CD4-positive, alpha-beta T cell treated with Interleukin-1 beta for 1 hour (primary cell): ENCODE measurements around the gene WDR38.
A peak's percentile ranks its signal among the peaks of the same experiment; 100 is the strongest.

Source experiments
- DNase-seq, 2 donors: peaks; one replicate each; pipeline ENCODE4 v3.0.0-alpha.2; 2020 to 2022

The WDR38 gene

DNA sequence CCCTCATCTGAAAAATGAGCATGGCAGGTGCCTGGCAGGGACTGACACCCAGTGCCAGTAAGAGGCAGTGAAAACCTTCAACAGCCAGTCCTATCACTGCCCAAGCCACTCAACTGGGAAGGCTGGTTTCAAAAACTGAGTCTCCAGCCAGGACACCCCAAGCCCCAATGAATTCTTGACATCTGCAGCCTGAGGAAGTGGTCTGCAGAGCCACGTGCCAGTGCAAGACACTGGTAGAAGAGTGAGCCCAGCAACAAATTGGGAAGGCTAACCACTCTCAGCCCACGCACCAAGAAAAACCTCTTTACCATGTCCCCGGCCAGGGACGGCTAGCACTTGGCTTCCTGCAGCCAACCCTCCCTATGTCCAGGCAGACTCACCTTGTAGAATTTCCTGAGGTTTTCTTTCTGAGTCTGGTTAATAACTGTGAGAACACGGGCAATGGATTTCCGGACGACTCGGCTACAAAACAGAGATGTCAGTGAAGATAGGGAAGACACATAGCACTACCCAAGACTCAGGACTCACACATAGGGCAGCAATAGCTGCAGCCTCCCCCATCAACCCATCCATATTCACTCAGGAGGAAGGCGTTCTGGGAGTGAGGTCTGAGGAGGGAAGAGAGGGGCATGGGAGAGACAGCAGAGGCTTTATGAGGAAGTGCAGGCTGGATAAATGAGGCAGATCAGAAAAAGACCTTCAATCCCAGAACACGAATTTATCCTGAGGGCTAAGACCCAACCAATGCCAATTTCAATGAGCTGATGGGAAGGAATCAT is 6.7 kb downstream of the WDR38 start:
- no peak for DNase-seq

DNA sequence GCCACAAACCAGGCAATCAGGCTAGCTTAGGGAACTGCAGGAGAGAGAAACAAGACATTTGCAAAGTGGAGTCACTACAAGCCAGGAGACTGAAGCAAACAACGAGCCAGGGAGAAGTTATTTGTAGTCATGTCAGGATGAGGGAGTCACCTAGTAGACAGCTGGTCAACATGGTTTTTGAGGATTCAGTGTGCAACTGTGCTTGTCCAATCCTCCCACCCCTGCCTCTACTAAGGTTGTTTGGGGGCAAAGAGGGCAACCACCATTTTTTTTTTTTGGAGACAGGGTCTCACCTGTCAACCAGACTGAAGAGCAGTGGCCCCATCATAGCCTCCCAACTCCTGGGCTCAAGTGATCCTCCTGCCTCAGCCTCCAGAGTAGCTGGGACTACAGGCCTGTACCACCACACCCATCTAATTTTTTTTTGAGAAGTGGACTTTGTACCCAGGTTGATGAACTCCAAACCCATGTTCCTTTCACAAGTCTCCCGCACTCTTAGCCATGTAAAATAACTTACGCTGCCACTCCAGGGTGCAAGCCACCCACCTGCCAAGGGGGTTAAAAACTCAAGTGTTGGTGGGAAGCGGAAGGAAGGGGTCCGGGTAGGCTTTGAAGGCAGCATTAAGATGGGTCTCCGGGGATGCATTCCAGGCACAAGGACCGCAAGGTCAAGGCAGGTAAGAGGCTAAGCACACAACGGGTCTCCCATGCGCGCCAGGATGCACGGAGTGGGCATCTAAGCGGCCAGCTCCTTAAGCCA is 7.5 kb downstream of the WDR38 start:
- no peak for DNase-seq

DNA sequence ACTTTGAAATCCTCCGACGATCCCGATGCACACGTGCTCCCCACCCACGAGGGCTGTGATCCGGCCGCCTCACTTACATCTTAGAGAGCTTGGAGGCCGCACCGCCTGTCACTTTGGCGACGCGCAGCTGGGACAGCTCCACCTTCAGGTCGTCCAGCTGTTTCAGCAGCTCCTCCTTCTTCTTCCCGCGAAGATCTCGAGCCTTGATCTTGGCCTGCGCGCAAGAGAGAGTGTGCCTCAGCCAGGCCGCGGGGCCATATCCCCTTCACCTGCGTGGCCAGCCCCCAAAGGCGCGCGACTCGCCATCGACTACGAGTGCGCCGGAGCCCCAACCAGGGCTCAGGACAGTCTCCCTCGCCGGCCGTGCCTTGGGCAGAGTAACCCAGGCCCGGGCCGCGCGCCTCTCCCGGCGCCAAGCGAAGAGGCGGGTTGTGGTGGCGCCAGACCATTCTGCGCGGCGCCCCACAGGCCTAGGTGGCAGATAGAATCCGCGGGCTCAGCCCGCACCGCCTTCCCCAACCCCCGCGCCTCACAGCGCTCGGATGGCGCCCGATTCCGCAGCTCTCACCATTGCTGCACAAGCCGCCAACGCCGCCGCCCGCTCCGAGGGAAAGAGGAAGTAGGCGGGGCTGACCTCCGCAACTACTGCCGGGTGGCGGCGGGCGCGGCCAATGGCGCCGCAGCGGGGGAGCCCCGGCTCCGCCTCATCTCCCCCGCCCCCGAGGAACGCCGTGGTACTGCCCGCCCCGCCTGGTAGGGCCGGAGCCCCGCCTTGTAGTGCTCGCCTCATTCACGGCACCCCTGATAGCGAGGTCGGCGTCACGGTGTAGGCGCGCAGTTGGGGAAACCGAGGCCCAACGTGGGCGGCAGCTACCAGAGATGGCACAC is 8.3 kb downstream of the WDR38 start, which contains the start of the genes ARPC5L and RPL35:
TSS of gene ARPC5L (plus strand) at position 789 of the 888 bp plus-strand sequence. CDS start 7,161 bp downstream, outside the sequence.
TSS of gene RPL35 (minus strand) at position 616 of the 888 bp plus-strand sequence. CDS start at position 571, 45 bp downstream.
- DNase-seq: peak; percentile 94 to 95

DNA sequence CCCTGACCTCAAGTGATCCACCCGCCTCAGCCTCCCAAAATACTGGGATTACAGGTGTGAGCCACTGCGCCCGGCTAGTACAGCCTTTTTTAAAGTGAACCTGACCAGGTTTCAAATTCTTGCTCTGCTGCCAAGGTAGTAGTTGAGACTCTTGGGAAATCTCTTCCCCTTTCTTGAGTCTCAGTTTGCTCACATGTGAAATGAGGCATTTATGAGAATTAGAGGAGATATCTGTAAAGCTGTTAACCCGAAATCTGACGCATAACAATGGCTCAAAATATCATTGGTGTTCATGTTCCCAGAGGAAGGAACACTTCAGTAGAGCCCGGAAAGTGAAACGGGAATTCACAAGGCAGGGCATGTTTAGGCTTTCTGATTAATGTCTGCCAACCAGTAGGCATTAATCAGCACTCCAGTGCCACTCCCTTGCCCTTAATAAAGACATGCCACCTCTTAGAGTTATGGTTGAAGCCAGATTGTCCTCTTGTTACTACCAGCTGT is 10.2 kb downstream of the WDR38 start:
- no peak for DNase-seq

DNA sequence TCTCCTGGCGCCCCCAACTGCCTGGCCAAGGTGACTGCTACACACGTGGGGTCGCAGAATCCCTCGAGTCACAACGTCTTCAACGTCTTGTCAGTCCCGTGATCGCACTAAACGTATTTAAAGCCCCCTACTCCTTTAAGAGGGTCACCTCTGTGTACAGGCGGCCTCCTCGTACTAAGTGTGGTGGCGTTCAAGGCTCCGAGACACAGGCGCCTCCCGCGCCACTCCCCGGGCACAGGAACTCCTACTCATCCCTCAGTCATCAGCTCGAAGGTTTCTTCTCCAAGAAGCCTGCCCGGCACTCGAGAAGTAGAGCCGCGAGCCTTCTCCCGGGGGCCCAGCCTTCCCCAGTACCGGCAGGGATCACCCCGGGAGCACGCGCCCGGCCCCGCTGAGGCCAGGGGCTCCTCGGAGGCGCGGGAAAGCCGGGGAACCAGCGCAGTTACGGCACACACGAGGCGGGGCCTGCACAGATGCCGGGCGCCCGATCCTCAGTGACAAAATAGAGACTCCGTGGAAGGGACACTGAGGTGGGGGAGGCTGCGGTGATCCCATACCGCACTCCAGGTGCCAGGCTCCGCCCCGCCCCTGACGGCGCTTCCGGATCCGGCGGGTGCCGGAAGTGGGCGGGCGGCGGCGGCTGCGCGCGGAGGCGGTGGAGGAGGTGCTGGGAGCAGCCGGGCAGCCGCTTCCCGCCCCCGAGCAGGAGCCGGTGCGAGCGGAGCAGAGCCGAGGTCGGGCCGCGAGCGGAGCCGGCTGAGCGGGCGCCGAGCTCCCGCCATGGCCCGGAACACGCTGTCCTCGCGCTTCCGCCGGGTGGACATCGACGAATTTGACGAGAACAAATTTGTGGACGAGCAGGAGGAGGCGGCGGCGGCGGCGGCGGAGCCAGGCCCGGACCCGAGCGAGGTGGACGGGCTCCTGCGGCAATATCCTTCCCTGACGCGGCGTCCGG is 15.5 kb downstream of the WDR38 start:
- peak; percentile 91 to 92 for DNase-seq

DNA sequence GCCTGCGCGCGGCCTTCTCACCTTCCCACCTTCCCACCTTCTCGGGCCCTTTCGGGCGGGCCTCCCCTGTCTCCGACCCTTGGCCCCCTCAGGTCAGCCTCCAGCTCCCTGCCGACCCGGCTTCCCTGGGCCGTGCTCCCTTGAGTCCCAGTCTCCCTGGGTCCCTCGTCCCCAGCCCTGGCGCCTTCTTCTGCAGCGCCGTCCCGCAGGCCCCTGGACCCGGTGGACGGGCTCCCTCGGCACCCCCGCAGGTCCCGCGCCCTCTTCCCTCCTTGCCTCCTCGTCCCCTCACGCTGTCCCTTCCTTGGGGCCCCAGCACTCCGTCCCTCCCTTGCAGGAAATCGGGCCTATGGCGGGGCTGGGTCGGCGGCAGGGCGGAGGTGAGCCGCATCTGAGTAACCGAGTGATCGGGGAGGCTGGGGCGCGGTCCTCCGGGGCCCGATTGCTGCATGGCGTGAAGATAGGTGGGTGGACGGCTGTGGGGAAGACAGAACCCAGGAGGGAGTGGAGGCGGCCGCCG is 16.3 kb downstream of the WDR38 start:
- peak; percentile 22 to 38 for DNase-seq

DNA sequence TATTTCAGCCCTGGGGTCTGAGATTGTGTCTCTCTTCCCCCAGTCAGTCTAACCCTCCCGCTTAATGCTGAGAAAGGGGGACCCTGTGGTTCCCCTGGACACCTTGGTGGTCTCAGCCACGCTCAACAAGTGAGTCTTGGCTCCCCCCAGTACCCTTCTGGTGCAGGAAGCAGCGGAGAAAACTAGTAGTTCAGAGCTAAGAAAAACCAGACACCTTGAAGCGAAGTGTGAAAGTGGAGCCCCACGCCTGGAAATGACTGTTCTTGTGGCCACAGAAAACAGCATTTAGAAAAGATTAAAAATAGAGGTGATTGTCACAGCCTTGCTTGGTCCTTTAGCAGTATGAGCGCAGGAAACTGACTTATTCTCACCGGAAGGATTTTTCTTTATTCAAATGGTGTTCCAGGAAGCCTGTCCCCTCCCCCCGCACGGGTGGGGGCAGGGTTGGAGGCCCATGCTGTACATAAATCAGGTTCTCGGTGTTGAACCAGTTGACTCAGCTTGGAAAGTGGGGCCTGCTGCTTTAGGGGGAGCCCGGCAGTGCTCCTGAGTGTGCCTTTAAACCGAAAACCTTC is 16.8 kb downstream of the WDR38 start:
- peak; percentile 80 to 85 for DNase-seq

DNA sequence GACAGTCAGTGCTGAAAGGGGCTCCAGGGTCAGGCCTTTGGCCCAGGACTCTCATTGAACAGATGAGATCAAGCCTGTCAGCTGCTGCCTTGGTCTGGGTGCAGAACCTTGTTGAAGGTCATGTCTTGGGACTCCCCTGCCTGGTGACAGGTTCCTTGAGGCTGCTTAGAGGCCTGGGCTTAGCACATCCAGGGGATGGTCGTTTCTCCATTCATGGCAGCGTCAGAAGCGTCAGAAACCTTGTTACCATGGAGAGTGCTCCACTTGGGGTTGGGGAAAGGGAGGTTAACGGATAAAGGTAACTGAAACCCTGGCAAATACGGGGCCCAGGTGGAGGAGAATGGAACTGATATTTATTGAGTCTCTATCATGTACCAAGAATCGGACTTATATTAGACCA is 17.5 kb downstream of the WDR38 start:
- DNase-seq: peak in 1 of 2 donors; percentile 22

DNA sequence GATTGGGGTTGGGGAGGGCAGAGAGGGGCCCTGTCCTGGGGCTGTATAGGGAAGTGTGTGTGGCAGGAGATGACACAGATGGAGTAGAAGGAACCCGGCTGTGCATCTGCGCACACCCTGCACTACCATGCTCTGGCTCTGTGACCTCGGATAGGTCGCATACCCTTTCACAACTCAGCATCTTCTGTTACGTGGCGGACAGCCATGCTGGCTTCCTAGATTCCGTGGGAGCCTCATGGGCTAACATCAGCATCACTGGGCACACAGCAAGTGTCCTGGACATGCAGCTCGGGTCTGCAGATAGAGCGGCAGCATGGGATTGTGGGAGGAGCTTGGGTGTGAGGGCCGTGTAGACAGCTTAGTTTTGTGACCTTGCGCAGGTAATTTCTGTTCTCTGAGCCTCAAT is 17.9 kb downstream of the WDR38 start:
- DNase-seq: no peak

DNA sequence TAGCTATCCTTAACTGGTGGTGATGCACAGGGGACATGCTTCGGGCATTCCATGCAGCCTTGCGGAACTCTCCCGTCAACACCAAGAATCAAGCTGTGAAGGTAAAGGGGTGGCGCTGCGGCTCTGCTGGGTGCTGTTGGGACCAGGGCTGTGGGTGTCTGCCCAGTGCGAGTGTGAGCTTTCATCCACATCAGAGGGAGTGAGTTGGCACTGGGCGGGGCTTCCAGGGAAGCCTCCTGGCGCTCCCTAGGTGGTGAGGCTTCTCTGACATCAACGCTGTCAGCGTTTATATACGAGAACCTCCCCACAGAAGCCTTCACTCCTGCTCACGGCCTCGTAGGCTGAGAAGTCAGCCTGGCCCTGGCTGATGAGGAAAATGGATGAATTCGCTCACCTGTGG is 20.4 kb downstream of the WDR38 start:
- peak; percentile 42 to 61 for DNase-seq

DNA sequence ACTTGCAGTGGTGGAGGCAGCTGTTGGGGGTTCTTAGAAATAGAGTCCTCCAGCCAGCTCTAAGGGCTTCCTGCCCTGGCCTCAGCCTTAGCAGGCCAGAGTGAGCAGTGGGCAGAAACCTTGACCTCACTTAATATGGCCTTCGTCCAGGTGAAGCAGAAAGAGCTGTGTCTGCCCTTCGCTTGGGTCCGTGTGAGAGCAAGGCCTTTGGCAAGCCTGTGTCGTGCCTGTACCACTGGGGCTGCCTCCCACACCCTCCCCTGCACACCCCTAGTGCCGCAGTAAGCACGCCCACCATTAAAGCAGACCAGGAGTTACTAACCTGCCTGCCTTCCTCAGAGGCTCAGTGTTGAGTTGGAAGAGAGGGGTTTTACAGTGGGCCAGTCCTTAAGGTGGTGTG is 22.2 kb downstream of the WDR38 start:
- no peak for DNase-seq

DNA sequence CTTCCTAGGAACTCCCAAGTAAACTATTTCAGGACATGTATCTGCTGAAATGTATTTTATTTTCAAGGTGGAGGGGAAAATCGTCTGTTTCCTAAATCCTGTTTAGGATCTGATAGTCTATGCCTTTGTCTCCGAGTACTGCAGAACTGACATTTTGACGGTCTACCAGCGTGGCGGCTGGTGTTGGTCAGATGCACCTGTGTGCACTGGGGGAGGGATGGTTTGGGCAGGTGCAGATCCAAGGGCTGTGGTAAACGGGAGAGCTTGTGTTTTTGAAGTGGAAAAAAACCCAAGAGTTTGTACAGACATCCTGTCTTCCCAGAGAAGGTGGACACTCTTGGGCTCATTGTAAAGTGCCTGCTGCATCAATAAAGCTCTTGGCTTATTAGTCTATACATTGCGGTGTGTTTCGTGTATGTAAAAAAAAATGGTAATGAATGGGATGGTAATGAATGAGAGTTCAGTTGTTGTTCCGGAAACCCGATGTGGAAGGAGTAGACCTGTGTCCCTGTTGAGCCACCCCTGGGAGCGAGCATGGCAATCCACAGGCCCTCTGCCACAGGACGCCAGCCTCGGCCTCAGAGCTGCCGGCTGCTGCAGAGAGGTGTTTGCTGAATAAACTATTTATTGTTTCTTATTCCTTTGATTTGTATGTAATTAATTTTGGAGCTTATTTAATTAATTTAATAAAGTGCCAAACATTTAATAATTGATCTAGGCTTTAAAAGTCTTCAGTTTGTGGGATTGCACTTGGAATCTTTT is 23.9 kb downstream of the WDR38 start:
- DNase-seq: no peak

DNA sequence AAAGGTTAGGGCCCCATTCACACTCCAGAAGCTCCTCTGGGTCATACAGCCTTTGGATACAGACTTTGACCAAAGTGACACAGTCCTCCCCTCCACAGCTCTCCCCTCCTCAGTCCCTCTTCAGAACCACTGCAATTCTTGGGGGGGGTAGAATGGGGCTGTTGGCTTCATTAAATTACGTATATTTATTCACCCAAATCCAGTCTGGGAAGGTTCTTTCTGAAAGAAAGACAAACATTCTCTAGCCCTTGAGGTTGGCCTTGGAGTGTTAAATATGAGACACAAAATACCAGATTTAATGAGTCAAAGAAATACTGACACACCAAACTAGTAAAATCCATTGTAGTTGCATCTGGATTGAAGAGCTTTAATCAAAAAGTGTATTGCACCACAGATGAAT is 24.8 kb downstream of the WDR38 start:
- DNase-seq: no peak

DNA sequence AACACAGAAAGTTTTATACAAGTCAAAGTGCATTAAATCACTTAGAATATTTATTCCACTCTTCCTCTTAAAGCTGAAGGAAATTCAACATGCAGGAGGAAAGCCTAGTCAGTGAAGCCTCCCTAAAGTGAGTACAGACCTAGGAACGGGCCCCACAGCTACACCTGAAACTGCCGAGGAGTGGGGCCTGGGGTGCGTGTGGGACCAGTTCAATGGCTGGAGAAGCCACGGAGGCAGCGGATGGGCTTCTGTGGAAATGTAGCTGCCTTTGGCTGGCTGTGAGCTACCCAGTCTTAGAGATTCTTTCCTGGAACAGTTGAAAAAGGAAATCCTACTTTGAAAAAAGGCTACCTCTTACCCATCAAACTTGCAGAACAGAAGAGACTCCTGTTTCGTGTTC is 25.3 kb downstream of the WDR38 start:
- no peak for DNase-seq

DNA sequence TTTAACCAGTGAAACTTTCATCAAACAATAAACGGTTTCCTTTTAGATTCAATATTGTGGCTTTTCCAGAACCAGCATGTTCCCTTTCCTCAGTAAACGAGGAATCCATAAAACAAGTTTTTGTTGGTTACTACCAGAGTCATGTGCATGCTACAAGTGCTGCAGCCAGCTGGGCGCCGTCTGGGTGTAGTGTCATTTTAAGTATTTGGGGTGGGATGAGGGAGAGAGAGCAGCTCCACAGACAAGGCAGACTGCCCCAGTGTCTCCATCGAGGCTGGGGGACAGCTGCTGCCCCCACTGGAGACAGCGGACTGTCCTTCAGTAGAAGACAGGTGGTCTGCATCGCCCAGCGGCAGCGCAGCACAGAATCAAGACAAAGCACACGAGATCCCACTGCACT is 26.0 kb downstream of the WDR38 start:
- DNase-seq: no peak

DNA sequence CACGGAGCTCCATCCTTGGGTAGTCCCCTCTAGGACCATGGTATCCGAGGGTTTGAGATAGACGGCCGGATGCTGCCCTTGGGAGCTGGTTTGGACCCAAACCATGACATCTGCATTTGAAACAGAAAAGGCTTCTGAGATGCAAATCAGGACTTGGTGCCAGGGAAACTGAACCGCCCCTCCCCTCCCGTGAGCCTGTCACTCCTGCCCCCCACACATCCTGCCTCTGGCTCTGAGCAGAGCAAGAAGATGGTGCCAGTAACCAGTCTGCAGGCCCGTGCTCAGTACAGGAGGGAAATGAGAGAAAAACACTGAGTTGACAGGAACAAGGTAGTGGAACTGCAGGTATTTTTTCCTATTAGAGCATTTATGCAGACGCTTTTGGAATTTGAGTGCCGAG is 27.2 kb downstream of the WDR38 start:
- DNase-seq: no peak

DNA sequence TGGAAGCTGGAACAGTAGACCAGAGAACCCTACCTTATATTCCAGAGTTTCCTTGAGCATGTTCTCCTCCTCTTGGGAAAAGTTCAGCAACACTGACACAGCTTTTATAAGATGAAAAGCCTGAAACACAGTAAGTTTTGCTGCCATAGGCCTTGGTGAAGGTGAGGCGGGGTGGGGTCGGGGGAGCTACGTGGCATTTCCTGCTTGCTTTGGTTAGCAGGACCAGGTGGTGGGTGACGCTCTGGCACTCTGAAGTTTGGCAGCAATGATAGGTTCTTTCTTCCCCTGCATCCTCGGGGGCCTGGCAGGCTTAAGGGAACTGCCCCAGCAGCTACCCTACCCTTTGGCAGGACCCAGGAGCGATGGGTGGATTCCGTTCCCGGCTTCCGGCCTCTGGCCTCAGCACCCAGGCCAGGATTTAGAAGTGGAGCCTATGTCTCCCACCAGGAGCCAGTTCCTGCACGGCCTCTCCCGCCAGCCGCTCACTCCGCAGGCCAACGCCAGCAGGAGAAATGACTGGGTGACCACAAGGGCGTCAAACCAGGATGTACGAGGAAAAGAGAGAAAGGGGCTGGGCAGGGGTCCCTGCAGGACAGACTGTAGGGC is 28.0 kb downstream of the WDR38 start:
- DNase-seq: no peak

DNA sequence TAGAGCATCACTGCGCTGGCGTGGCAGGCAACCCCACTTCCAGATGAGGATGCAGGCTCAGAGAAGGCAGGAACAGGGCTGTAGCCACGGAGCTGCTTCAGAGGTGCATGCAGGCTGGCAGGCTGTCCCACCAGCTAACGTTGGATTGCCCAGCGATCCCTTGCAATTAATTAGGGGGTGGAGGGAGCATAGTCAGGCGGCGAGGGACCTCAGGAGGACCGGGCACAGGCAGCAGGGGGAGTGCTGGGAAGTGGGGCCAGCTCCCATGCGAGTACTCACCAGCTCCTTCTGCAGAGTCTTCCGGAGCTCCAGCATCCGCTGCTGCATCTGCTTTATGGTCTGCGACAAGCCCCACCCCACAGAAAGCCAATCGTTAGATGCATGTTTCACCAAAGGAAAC is 29.0 kb downstream of the WDR38 start:
- DNase-seq: no peak

DNA sequence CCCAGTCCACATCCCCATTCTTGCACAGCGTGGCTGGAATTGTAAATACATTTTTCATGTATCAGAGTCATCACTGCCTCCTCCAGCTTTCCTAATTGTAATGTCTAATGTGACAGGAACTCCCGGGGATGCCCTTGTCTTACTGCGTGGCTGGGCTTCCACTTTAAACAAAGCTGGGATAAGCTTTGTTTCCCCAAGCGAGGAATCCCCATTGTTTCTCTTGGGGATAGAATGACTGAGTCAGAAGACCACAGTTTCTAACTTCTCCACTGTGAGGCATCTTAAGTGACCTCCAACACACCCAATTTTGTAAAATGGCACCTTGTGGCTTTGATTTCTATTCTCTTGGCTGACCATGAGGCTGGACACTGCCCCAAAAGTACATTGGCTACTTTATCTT is 31.1 kb downstream of the WDR38 start:
- DNase-seq: no peak

DNA sequence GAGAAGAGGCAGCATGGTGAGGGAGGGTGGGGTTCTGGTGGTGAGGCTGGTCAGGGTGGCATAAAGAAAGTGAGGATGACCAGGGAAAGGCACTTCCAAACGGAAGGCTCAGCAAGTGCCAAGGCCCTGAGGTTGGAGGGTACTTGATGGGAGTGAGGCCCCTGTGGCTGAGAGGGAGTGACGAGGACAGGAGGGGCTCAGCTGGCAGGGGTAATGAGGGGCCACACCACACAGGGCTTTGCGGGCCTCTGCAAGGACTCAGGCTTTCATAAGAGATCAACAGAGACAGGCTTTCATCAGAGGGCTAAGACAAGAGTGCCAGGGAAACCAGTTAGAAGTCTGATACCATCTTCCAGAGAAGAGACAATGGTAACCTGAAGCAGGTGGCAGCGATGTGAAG is 32.3 kb downstream of the WDR38 start:
- DNase-seq: no peak
